HepG2 (cell line): ENCODE results near the gene GPR62.

Experiments used
- MYC ChIP-seq: sonication (generic); formaldehyde crosslinking; IDR thresholded peaks from 2 replicates; pipeline ENCODE4 v1.9.0; 2021; ENCODE audit warnings: missing genetic modification reagents, borderline replicate concordance
- ZSCAN29 ChIP-seq: sonication (generic); formaldehyde crosslinking; conservative IDR thresholded peaks from 2 replicates; pipeline ENCODE4 v1.4.0; 2020; ENCODE audit warnings: mild to moderate bottlenecking, missing genetic modification reagents

GRCh38 chr3:51997935-51998596, 42.9 kb downstream of the GPR62 start:
- TF ChIP-seq MYC (CRISPR knock-in tag) (no peak), ZSCAN29 (no peak)
